Calu3 (cell line): ENCODE results near the gene FBXO27. TPM values are rescaled to one million over a fixed set of nuclear protein-coding genes. Genes with fewer than 3 reads are reported as not detected.
A peak's percentile ranks its signal among the peaks of the same experiment; 100 is the strongest.

ENCODE experiments used
- BruUV-seq: library from RNA; stranded (reverse); fragments of 400-500 nt; replicated peaks from 2 replicates; lab custom pipeline; 2021; lab: Mats Ljungman, UMichigan
- CTCF ChIA-PET: fragments of 300-600 bp; sonication (Branson Sonifier 250); formaldehyde crosslinking; loops from one replicate; lab custom pipeline; 2022; ENCODE audit warnings: antibody characterized with exemption; lab: Charles Lee
- DNase-seq: peaks from one replicate; pipeline ENCODE4 v3.0.0; 2022
- H3K27ac Mint-ChIP-seq: one replicate; pipeline ENCODE4 v1.8.0; 2022; ENCODE audit warnings: mixed read lengths; ENCODE audit not compliant: unreplicated experiment
- H3K27me3 Mint-ChIP-seq: one replicate; pipeline ENCODE4 v1.8.0; 2022; ENCODE audit warnings: mixed read lengths; ENCODE audit not compliant: unreplicated experiment
- H3K36me3 Mint-ChIP-seq: one replicate; pipeline ENCODE4 v1.8.0; 2022; ENCODE audit warnings: mild to moderate bottlenecking, moderate library complexity, mixed read lengths; ENCODE audit not compliant: insufficient read depth, unreplicated experiment
- H3K4me1 Mint-ChIP-seq: one replicate; pipeline ENCODE4 v1.8.0; 2022; ENCODE audit warnings: mild to moderate bottlenecking, low read depth, mixed read lengths; ENCODE audit not compliant: unreplicated experiment
- H3K4me3 Mint-ChIP-seq: one replicate; pipeline ENCODE4 v1.8.0; 2022; ENCODE audit warnings: mild to moderate bottlenecking, low read depth, moderate library complexity, mixed read lengths; ENCODE audit not compliant: unreplicated experiment
- H3K9me3 Mint-ChIP-seq: one replicate; pipeline ENCODE4 v1.8.0; 2022; ENCODE audit warnings: low read depth, mixed read lengths; ENCODE audit not compliant: unreplicated experiment
- CTCF ChIP-seq: fragments of 200-600 bp; IDR thresholded peaks from one replicate; pipeline ENCODE4 v1.8.0; 2022; ENCODE audit warnings: antibody characterized with exemption; ENCODE audit not compliant: unreplicated experiment
- intact Hi-C: fragments of 100-400 bp; cut with micrococcal nuclease; formaldehyde crosslinking; loops from one replicate; pipeline ENCODE4 v1.10.0; 2022; ENCODE audit not compliant: unreplicated experiment
- total RNA-seq: library from RNA; stranded (reverse); gene quantifications from 2 replicates; pipeline ENCODE4 v1.2.3, GENCODE V29; 2022

FBXO27 gene
- total RNA-seq, 1 experiment from 2014 or later: 14.6 TPM

- Mint-ChIP-seq H3K27me3 (no peaks in the 10 kb centered on the region), H3K4me1 (peaks cover 41% of the 10 kb centered on the region), H3K4me3 (peak within 1 kb of the TSS; percentile 76), H3K27ac (peak within 1 kb of the TSS; percentile 88), H3K36me3 (peaks cover 34% of the 10 kb centered on the region), H3K9me3 (no peaks in the 10 kb centered on the region)
- intact Hi-C loops: no loop called here
- CTCF ChIA-PET: interaction anchor here (0.6 to 2.2 kb wide), 7 partner anchors 13 to 168 kb away, joined by 3 to 10 read pairs (median 5); no protein-coding TSS in a partner anchor
- TF ChIP-seq CTCF: no peak
- peak; percentile 71 for DNase-seq
- TSS peak; percentile 67 for BruUV-seq
These were observed 57.0 kb downstream of the FBXO27 start, which contains the start of gene FBXO17 for GRCh38 chr19:38975214-38975860. Gene FBXO17 (minus strand): TSS chr19:38975742. CDS start chr19:38950319, 25,423 bp downstream.

- intact Hi-C loops: no loop called here
- CTCF ChIA-PET: interaction anchor here (0.6 kb wide), 1 partner anchor 44 kb away, joined by 4 read pairs; no protein-coding TSS in a partner anchor
- Mint-ChIP-seq H3K36me3 (peaks cover 32% of the 10 kb centered on the region), H3K9me3 (no peaks in the 10 kb centered on the region), H3K4me1 (peaks cover 41% of the 10 kb centered on the region), H3K27me3 (no peaks in the 10 kb centered on the region), H3K27ac (peak overlapping the region; percentile 48), H3K4me3 (peak overlapping the region; percentile 76)
- no peak for DNase-seq
- TF ChIP-seq CTCF: no peak
- BruUV-seq: no TSS peak
These were observed 57.6 kb downstream of the FBXO27 start for GRCh38 chr19:38974624-38975213.

Other genes starting within 250 kb of the FBXO27 start
- 3.2 and 4.8 TPM in 2 replicates for gene LGALS7B, start 243.3 kb downstream of the FBXO27 start, total RNA-seq
- gene LGALS4, start 219.6 kb downstream of the FBXO27 start, total RNA-seq: 321 and 537 TPM in 2 replicates
- gene ECH1, start 200.8 kb downstream of the FBXO27 start, total RNA-seq: 253 and 291 TPM in 2 replicates
- gene HNRNPL, start 182.6 kb downstream of the FBXO27 start, total RNA-seq: 383 and 408 TPM in 2 replicates
- gene RINL, start 154.3 kb downstream of the FBXO27 start, total RNA-seq: 4.1 TPM in 2 replicates
- gene SIRT2, start 132.9 kb downstream of the FBXO27 start, total RNA-seq: 51.7 and 55.6 TPM in 2 replicates
- 54.4 and 62.6 TPM in 2 replicates for gene NFKBIB, start 132.6 kb downstream of the FBXO27 start, total RNA-seq
- gene CCER2, start 120.4 kb downstream of the FBXO27 start, total RNA-seq: 0.57 and 1.2 TPM in 2 replicates
- 52.1 and 58.1 TPM in 2 replicates for gene SARS2, start 101.8 kb downstream of the FBXO27 start, total RNA-seq
- 73.1 and 88.2 TPM in 2 replicates for gene MRPS12, start 101.6 kb downstream of the FBXO27 start, total RNA-seq
- 20.1 and 24.2 TPM in 2 replicates for gene FBXO17, start 56.8 kb downstream of the FBXO27 start, total RNA-seq
- 6.6 and 9.5 TPM in 2 replicates for gene ACP7, start 51.8 kb upstream of the FBXO27 start, total RNA-seq
- 75.7 and 89.2 TPM in 2 replicates for gene PAK4, start 93.2 kb upstream of the FBXO27 start, total RNA-seq
- gene NCCRP1, start 164.4 kb upstream of the FBXO27 start, total RNA-seq: 2.0 and 2.1 TPM in 2 replicates
- not detected in 2 replicates for gene SYCN, start 171.7 kb upstream of the FBXO27 start, total RNA-seq
- not detected in 2 replicates for gene IFNL3, start 212.5 kb upstream of the FBXO27 start, total RNA-seq
- gene IFNL4, start 216.3 kb upstream of the FBXO27 start, total RNA-seq: not detected in 2 replicates
- not detected in 2 replicates for gene IFNL2, start 235.8 kb upstream of the FBXO27 start, total RNA-seq